Brain pericyte (primary cell): ENCODE measurements around the gene DLG2.

Source experiments
- DNase-seq: peaks from one replicate; pipeline ENCODE4 v3.0.0-alpha.2; 2012; ENCODE audit warnings: low read depth, low spot score

The DLG2 gene

GRCh38 chr11:83687787-83688186 is 1939.4 kb downstream of the DLG2 start:
- no peak for DNase-seq

- no peak for DNase-seq
These were observed 1941.4 kb downstream of the DLG2 start for GRCh38 chr11:83685730-83686129.

- DNase-seq: no peak
These were observed 1943.1 kb downstream of the DLG2 start for GRCh38 chr11:83684071-83684470.

- DNase-seq: no peak
These were observed 1944.6 kb downstream of the DLG2 start for GRCh38 chr11:83682611-83682973.

- DNase-seq: no peak
These were observed 1945.1 kb downstream of the DLG2 start for GRCh38 chr11:83681906-83682610.

- DNase-seq: no peak
These were observed 1945.9 kb downstream of the DLG2 start for GRCh38 chr11:83681031-83681781.

- no peak for DNase-seq
These were observed 1946.8 kb downstream of the DLG2 start for GRCh38 chr11:83680321-83680720.

GRCh38 chr11:83678831-83679584 is 1948.1 kb downstream of the DLG2 start:
- no peak for DNase-seq

- no peak for DNase-seq
These were observed 1949.4 kb downstream of the DLG2 start for GRCh38 chr11:83677730-83678129.

GRCh38 chr11:83676056-83676601 is 1951.0 kb downstream of the DLG2 start:
- DNase-seq: no peak

- DNase-seq: no peak
These were observed 1952.8 kb downstream of the DLG2 start for GRCh38 chr11:83674102-83674896.

GRCh38 chr11:83671289-83671688 is 1955.9 kb downstream of the DLG2 start:
- DNase-seq: no peak

GRCh38 chr11:83666149-83666548 is 1961.0 kb downstream of the DLG2 start:
- peak; percentile 5 for DNase-seq

GRCh38 chr11:83663988-83664387 is 1963.2 kb downstream of the DLG2 start:
- DNase-seq: no peak

GRCh38 chr11:83663446-83663845 is 1963.7 kb downstream of the DLG2 start:
- DNase-seq: no peak

- DNase-seq: no peak
These were observed 1964.7 kb downstream of the DLG2 start for GRCh38 chr11:83662494-83662893.

GRCh38 chr11:83661491-83662350 is 1965.4 kb downstream of the DLG2 start:
- no peak for DNase-seq

GRCh38 chr11:83659466-83659865 is 1967.7 kb downstream of the DLG2 start:
- DNase-seq: no peak

GRCh38 chr11:83656796-83657330 is 1970.3 kb downstream of the DLG2 start:
- no peak for DNase-seq

- no peak for DNase-seq
These were observed 1971.2 kb downstream of the DLG2 start for GRCh38 chr11:83655976-83656375.
